HPDE6-E6E7 (cell line): ENCODE data around the gene OR7D2.
"Not testable (repeated sequence)": the region's sequence is repeated elsewhere in the genome, so short reads cannot be mapped to it uniquely, and the experiment has no call there.

Experiments
- DNase-seq: peaks from one replicate; pipeline ENCODE4 v3.0.0; 2011; ENCODE audit warnings: missing footprints; ENCODE audit errors: extremely low spot score

Gene OR7D2

GRCh38 chr19:9178901-9179300 lies at the start of gene OR7D2:
OR7D2 (plus strand) TSS chr19:9178979; CDS start chr19:9185782, 6,803 bp downstream.
- DNase-seq = no peak

DNA sequence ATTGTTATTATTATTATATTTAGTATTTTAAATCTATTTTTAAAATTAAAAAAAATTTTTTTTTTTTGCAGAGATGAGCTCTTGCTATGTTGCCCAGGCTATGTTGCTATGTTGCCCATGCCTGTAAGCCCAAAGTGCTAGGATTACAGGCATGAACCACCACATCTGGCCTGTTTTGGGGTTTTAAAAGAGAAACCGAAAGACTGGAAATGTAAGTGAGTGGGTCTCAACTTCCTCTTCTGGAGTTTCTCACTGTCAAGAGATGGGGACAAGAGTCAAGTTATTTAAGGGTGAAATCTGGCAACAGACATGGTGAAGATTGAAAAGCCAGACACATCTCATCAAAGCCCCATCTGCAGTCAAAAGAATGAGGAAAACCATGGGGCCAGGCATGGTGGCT lies 47.8 kb upstream of the OR7D2 start:
- DNase-seq = no peak

GRCh38 chr19:9132422-9132821 lies 46.4 kb upstream of the OR7D2 start:
- DNase-seq = no peak

- DNase-seq = no peak
These were observed 39.1 kb upstream of the OR7D2 start for GRCh38 chr19:9139609-9140158.

DNA sequence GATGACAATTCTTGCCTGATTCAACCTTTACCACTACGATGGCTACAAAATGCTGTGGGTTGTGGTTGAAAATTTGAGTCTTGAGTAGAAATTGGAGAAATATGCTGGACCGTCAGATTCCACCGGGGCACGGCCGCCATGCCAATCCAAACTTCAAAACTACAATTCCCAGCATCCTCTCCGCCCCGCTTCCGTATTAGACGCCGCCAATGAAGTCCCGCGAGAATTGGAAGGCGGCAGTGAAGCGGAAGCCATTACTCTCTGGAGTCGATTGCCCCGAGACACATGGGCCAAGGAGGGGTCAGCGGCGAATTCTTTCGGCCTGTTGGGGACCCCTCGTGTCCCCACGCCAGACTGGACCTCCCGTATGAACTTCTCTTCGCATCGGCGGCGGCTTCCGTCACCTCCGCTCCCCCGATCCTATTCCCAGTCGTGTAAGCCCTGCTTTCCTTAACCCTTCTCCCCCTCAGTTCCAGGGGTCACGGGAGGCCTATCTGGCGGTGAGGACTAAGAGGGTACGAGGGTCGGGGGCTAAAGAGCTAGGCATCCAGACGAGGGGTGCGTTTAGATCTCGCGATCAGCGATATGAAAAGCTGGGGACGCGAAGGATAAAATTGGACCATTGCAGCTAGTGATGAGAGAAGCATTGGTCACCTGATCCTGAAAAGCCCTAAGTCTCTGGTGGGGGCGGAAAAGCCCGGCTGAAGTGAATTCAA lies 38.5 kb upstream of the OR7D2 start, which contains the start of gene ZNF317:
TSS of gene ZNF317 (plus strand) at position 239 of the 716 bp plus-strand sequence. CDS start 15,620 bp downstream, outside the sequence.
- peak; percentile 86 for DNase-seq

- no peak for DNase-seq
These were observed 33.9 kb upstream of the OR7D2 start for GRCh38 chr19:9144920-9145319.

- DNase-seq = no peak
These were observed 31.9 kb upstream of the OR7D2 start for GRCh38 chr19:9146882-9147281.

DNA sequence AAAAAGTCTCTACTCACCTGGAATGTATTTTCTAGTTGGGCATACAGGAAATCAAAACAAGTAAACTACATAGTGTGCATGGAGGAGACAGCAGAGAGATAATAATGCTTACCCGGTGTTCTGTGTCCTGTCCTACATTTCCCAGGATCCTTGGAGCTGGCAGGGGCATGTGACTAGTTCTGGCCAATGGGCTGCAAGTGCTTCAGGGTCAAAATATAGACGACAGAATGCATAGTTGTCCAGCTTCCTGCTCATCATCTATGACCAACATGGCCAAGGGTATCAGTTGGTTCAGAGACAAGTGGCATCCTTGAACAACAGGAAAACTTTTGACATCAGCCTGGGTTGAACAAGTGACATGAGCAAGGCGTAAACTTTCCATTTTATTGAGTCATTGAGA lies 30.1 kb upstream of the OR7D2 start:
- DNase-seq = no peak

- DNase-seq = no peak
These were observed 28.8 kb upstream of the OR7D2 start for GRCh38 chr19:9149997-9150396.

DNA sequence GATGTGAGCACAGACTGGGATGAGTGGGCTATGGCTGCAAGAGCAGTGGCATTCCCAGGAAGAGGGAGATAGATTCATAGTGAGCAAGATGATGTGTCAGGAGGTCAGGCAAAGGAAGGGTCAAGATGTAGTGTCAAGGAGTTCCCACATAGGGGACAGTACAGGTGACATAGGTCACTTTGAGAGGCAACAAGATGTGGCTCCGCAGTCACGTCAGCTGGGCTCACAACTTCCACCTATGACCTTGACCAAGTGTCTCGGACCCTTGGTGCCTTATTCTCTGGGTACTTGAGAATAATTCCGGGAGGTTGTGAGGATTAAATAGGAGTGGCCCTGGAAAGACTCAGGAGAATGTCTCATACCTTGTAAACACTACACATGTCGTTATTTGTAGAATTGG lies 28.1 kb upstream of the OR7D2 start:
- DNase-seq = no peak

- no peak for DNase-seq
These were observed 27.4 kb upstream of the OR7D2 start for GRCh38 chr19:9151367-9151766.

- DNase-seq = no peak
These were observed 23.2 kb upstream of the OR7D2 start for GRCh38 chr19:9155591-9155990.

- DNase-seq = no peak
These were observed 22.5 kb upstream of the OR7D2 start for GRCh38 chr19:9156304-9156703.

GRCh38 chr19:9159891-9160290 lies 18.9 kb upstream of the OR7D2 start:
- DNase-seq = no peak

GRCh38 chr19:9161427-9161826 lies 17.4 kb upstream of the OR7D2 start:
- no peak for DNase-seq

- DNase-seq = no peak
These were observed 13.5 kb upstream of the OR7D2 start for GRCh38 chr19:9165261-9165660.

GRCh38 chr19:9166846-9167245 lies 11.9 kb upstream of the OR7D2 start:
- DNase-seq = no peak

- no peak for DNase-seq
These were observed 7.3 kb upstream of the OR7D2 start for GRCh38 chr19:9171393-9171991.

DNA sequence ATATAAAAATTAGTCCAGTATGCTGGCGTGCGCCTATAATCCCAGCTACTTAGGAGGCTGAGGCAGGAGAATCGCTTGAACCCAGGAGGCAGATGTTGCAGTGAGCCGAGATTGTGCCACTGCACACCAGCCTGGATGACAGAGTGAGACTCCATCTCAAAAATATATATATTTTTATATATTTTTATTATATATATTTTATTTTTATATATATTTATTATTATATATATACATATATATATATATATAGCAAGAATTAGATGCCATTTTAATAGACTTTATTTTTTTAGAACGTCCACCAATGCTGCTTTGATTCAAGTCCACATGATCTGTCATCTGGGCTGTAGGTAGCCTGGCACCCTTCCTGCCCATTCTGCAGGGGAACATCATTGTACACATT lies 3.5 kb upstream of the OR7D2 start:
- no peak for DNase-seq

DNA sequence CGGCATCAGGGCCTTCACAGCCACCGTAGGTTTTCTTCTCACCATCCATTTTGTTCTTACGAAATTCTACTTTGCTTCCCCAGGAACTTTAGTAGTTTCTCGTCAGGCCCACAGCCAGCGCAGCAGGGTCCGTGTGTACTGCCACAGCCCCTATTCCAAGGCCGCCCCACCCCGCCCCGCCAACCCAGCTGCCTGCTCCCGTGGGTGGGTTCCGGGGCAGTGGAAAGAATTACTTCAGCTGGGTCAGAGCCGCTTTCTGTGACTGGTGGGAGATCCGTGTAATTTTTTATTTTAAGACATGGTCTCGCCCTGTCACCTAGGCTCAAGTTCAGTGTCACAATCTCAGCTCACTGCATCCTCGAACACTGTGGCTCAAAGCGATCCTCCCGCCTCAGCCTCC lies 4.2 kb downstream of the OR7D2 start:
- no peak for DNase-seq

- DNase-seq = no peak
These were observed 8.4 kb downstream of the OR7D2 start for GRCh38 chr19:9187191-9187590.

DNA sequence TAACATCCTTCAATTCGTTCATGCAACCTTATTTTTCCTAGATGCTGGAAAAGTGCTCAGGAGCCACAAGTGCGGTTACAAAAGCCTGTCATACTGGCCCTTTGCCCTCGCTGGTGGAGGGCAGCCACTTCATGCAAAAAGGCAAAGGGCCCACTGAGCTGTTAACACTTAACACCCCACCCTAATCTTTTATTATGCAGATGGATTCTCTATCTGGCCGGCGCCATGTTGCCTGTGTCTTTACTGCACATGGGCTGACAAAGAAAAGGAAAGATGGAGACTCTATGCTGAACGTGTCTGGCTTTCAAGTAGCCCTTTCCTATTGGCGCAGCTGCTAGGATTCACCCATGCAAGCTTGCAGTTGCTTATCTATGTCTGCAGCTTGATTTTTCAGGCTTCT lies 10.8 kb downstream of the OR7D2 start:
- DNase-seq = no peak

- DNase-seq = not testable (repeated sequence)
These were observed 19.3 kb downstream of the OR7D2 start for GRCh38 chr19:9198044-9198443.
